HCT116 (cell line): ENCODE measurements around the gene PPM1E.

Experiments used
- CEBPB ChIP-seq: IDR thresholded peaks from 2 replicates; pipeline ENCODE4 v1.6.1; 2012; ENCODE audit warnings: low read depth
- FOSL1 ChIP-seq: IDR thresholded peaks from 2 replicates; pipeline ENCODE4 v1.6.1; 2012; ENCODE audit warnings: low read depth
- YY1 ChIP-seq: IDR thresholded peaks from 2 replicates; pipeline ENCODE4 v1.6.1; 2011; ENCODE audit warnings: low read length, low read depth, moderate library complexity, mild to moderate bottlenecking; ENCODE audit not compliant: insufficient replicate concordance; ENCODE audit errors: extremely low read depth
- TF ChIP-seq, protein P1 (sequence below), 3 experiments: fragments of 200-600 bp in 1 of 3; sonication (generic) in 1 of 3; IDR thresholded peaks in 2 of 3; conservative IDR thresholded peaks in 1 of 3; 2 replicates each; pipeline ENCODE4 v1.5.1; 2012 to 2017; ENCODE audit warnings: low read depth in 2 of 3, low read length in 2 of 3, antibody characterized with exemption in 1 of 3, borderline replicate concordance in 1 of 3, control low read depth in 1 of 3, mild to moderate bottlenecking in 1 of 3, mixed read lengths in 1 of 3, mixed run types in 1 of 3, moderate library complexity in 1 of 3; ENCODE audit not compliant: insufficient read depth in 1 of 3

DNA sequence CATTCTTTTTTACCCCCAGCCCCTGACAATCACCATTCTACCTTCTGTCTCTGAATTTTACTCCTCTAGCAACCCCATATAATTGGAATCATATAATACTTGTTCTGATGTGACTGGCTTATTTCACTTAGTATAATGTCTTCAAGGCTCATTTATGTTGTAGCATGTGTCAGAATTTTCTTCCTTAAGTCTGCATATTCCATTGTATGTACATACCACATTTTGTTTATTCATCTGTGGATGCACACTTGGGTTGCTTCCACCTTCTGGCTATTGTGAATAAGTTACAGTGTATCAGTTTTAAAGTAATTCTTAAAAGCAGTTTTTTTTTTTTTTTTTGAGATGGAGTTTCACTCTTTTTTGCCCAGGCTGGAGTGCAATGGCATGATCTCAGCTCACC is 24.7 kb upstream of the PPM1E start:
- TF ChIP-seq FOSL1, result no peak
- TF ChIP-seq CEBPB, result no peak
- no peak for TF ChIP-seq YY1
- TF ChIP-seq, protein P1, sequence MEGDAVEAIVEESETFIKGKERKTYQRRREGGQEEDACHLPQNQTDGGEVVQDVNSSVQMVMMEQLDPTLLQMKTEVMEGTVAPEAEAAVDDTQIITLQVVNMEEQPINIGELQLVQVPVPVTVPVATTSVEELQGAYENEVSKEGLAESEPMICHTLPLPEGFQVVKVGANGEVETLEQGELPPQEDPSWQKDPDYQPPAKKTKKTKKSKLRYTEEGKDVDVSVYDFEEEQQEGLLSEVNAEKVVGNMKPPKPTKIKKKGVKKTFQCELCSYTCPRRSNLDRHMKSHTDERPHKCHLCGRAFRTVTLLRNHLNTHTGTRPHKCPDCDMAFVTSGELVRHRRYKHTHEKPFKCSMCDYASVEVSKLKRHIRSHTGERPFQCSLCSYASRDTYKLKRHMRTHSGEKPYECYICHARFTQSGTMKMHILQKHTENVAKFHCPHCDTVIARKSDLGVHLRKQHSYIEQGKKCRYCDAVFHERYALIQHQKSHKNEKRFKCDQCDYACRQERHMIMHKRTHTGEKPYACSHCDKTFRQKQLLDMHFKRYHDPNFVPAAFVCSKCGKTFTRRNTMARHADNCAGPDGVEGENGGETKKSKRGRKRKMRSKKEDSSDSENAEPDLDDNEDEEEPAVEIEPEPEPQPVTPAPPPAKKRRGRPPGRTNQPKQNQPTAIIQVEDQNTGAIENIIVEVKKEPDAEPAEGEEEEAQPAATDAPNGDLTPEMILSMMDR (IDR thresholded peaks at IDR 0.05 in 2 of 3, conservative IDR thresholded peaks at IDR 0.05 in 1 of 3; ENCODE audit: borderline replicate concordance in 1 of 3, insufficient read depth in 1 of 3, low read depth in 2 of 3, low read length in 2 of 3), result no peak
